Ascending aorta (tissue), 2 donors: ENCODE results near the gene GRIA4. TPM values are rescaled to one million over a fixed set of nuclear protein-coding genes. Genes with fewer than 3 reads are reported as not detected.

Experiments
- DNase-seq, 2 donors: peaks; one replicate each; pipeline ENCODE4 v3.0.0-alpha.2; 2019; ENCODE audit warnings: low spot score in 2 of 2
- H3K27ac ChIP-seq, 2 donors: fragments of 200-600 bp; sonication (generic); one replicate each; pipeline ENCODE4 v1.5.1; 2016 to 2017; ENCODE audit warnings: mild to moderate bottlenecking in 1 of 2
- H3K27me3 ChIP-seq: fragments of 200-600 bp; sonication (generic); one replicate; pipeline ENCODE4 v1.5.1; 2017
- H3K36me3 ChIP-seq, 2 donors: fragments of 200-600 bp; sonication (generic); one replicate each; pipeline ENCODE4 v1.5.1; 2016
- H3K4me1 ChIP-seq, 2 donors: fragments of 200-600 bp; sonication (generic); one replicate each; pipeline ENCODE4 v1.5.1; 2016 to 2017; ENCODE audit warnings: mild to moderate bottlenecking in 1 of 2
- H3K4me3 ChIP-seq, 2 donors: fragments of 200-600 bp; sonication (generic); one replicate each; pipeline ENCODE4 v1.5.1; 2016 to 2017; ENCODE audit warnings: mild to moderate bottlenecking in 1 of 2
- H3K9me3 ChIP-seq, 2 donors: fragments of 200-600 bp; sonication (generic); one replicate each; pipeline ENCODE4 v1.5.1; 2016
- CTCF ChIP-seq, 3 experiments: fragments of 200-600 bp in 2 of 3; fragments of 450-650 bp in 1 of 3; sonication (generic) in 2 of 3; IDR thresholded peaks; one replicate each; pipeline ENCODE4 v1.5.1; 2016 to 2019; ENCODE audit warnings: antibody characterized with exemption in 3 of 3, mild to moderate bottlenecking in 1 of 3, moderate library complexity in 1 of 3
- intact Hi-C: fragments of 100-400 bp; cut with DNase I; formaldehyde crosslinking; loops from one replicate; pipeline ENCODE4 v1.15.1; 2023
- total RNA-seq: library from RNA; depleted of rRNA; stranded (reverse); fragments of >200 nt; gene quantifications from one replicate; pipeline ENCODE4 v1.1.0, GENCODE V29; 2016

The GRIA4 gene
- total RNA-seq, 1 donor from 2014 or later, result not detected

GRCh38 chr11:105719073-105719822 is 109.4 kb downstream of the GRIA4 start:
- DNase-seq, result no peak
- Histone ChIP-seq H3K4me1 (no peaks in the 10 kb centered on the region), H3K4me3 (no peak overlapping the region), H3K36me3 (no peaks in the 10 kb centered on the region), H3K9me3 (no peaks in the 10 kb centered on the region), H3K27ac (no peak overlapping the region), H3K27me3 (no peaks in the 10 kb centered on the region)
- no peak for TF ChIP-seq CTCF (IDR thresholded peaks at IDR 0.05)
- intact Hi-C loops, result no loop called here

DNA sequence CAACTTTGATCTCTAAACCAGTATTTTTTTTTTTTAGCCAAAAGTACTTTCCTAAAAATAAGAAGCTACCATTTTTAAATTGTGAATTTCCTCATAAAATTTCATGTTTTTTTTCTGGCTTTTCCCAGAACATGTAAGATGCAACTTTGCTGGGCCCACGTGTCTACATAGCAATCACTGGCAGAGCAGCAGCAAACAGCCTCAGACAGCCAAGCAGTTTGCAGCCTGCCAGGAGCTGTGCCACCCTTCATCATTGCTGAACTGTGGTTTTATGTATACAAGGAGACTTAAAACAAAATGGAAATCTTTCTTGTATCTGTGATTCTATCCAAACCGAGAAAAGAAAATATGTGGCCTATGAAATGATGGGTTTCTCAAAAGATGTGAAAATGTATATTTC is 110.2 kb downstream of the GRIA4 start:
- DNase-seq, result no peak
- H3K4me1 ChIP-seq, result no peaks in the 10 kb centered on the region
- no peaks in the 10 kb centered on the region for H3K9me3 ChIP-seq
- no peak overlapping the region for H3K4me3 ChIP-seq
- no peaks in the 10 kb centered on the region for H3K27me3 ChIP-seq
- intact Hi-C loops, result no loop called here
- no peak for TF ChIP-seq CTCF (IDR thresholded peaks at IDR 0.05)
- no peaks in the 10 kb centered on the region for H3K36me3 ChIP-seq
- H3K27ac ChIP-seq, result no peak overlapping the region

GRCh38 chr11:105723269-105723668 is 113.4 kb downstream of the GRIA4 start:
- H3K27ac ChIP-seq, result no peak overlapping the region
- no peak overlapping the region for H3K4me3 ChIP-seq
- no peaks in the 10 kb centered on the region for H3K36me3 ChIP-seq
- DNase-seq, result no peak
- H3K9me3 ChIP-seq, result peaks cover 0 to 1% of the 10 kb centered on the region in 2 donors
- no peak for TF ChIP-seq CTCF (IDR thresholded peaks at IDR 0.05)
- intact Hi-C loops, result no loop called here
- no peaks in the 10 kb centered on the region for H3K27me3 ChIP-seq
- H3K4me1 ChIP-seq, result no peaks in the 10 kb centered on the region

GRCh38 chr11:105732611-105733010 is 122.7 kb downstream of the GRIA4 start:
- H3K27ac ChIP-seq, result no peak overlapping the region
- no peaks in the 10 kb centered on the region for H3K36me3 ChIP-seq
- H3K9me3 ChIP-seq, result peaks cover 0 to 7% of the 10 kb centered on the region in 2 donors
- no peaks in the 10 kb centered on the region for H3K4me1 ChIP-seq
- no peak for TF ChIP-seq CTCF (IDR thresholded peaks at IDR 0.05)
- no peaks in the 10 kb centered on the region for H3K27me3 ChIP-seq
- H3K4me3 ChIP-seq, result no peak overlapping the region
- intact Hi-C loops, result no loop called here
- DNase-seq, result no peak

GRCh38 chr11:105734426-105734825 is 124.6 kb downstream of the GRIA4 start:
- no peak overlapping the region for H3K27ac ChIP-seq
- no peak for TF ChIP-seq CTCF (IDR thresholded peaks at IDR 0.05)
- no peak for DNase-seq
- no peak overlapping the region for H3K4me3 ChIP-seq
- intact Hi-C loops, result no loop called here
- H3K4me1 ChIP-seq, result no peaks in the 10 kb centered on the region
- no peaks in the 10 kb centered on the region for H3K9me3 ChIP-seq
- H3K27me3 ChIP-seq, result no peaks in the 10 kb centered on the region
- H3K36me3 ChIP-seq, result no peaks in the 10 kb centered on the region
